Measurements from ENCODE around the gene SH2B3.
"Not testable (repeated sequence)": the region's sequence is repeated elsewhere in the genome, so short reads cannot be mapped to it uniquely, and the experiment has no call there.

GRCh38 chr12:111399741-111400404 is 5.8 kb upstream of the SH2B3 start:
- not testable (repeated sequence) for TF ChIP-seq EP300, CTCF (IDR thresholded peaks at IDR 0.05)
